T follicular helper cell (primary cell): ENCODE results near the gene SNX3.

Experiments used
- DNase-seq: peaks from one replicate; pipeline ENCODE4 v3.0.0-alpha.2; 2020; ENCODE audit warnings: low read depth

The SNX3 gene

DNA sequence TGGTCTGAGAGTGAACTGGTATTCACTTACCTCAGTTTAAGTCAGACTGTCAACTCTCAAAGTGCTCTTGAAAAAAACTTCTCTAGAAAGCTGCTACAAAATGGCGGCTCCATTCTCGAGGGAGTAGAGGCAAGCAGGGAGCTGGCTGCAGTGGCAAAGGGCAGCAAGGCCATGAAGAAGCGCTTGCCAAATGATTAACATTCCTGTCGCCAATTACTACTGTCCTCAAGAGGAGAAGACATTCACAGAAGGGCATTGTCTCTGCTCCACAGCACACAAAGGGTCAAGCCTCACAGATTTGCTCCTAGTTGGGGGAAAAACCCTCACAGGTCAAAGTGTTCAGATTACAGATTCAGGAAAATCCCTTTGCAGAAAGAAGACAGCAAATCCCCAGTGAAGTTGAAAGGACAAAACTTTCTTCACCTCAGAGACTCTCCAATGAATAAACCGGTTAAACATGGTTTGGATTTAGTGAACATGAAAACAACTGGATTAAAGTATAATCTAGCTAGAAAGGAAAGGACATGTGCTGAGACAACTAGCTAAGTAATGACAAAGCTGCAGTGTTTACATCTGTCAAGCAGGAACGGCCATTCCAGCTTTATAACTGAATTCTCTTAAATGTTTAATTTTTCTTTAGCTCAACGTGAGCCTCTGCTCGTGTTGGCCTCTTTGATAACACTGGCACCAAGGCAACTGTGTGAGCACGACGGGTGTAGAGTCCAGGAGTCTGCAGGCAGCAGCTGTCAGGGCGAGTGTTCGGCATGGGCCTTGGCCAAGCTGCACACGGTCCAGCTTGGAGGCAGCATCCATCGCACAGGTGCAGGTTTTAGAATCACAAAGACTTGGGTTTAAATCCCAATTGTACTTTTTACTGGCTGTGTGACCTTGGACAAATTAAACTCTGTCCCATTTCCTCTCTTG, 57.4 kb downstream of the SNX3 start:
- DNase-seq, result no peak

DNA sequence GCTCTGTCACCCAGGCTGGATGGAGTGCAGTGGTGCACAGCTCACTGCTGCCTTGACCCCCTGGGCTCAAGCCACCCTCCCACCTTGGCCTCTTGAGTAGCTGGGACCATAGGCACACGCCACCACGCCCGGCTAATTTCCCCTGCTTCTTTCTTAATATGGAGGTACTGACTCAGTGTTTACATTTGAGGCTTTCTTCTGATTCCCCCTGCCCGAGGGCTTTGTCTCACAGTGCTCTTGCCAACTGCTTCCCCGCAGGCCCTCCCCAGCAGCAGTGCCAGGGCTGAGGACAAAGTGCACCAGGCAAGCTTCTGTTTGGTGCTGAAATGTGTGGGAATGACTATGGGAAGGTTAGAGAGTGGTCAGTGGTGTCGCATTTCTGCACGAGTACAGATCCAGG, 60.2 kb downstream of the SNX3 start:
- no peak for DNase-seq

DNA sequence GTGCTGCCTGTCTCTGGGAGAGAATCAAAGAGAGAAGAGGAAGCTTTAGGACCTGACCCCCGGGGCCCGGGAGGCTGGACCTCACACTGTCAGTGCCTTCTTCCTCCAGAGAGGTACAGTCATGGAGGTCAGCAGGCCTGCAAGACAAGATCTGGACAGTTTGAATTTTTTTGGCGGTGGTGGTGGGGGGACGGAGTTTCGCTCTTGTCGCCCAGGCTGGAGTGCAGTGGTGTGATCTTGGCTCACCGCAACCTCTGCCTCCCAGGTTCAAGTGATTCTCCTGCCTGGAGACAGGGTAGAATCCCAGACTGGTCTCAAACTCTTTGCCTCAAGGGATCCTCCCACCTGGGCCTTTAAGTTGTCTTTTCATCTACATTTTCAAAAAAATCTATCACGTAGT, 60.7 kb downstream of the SNX3 start:
- no peak for DNase-seq

DNA sequence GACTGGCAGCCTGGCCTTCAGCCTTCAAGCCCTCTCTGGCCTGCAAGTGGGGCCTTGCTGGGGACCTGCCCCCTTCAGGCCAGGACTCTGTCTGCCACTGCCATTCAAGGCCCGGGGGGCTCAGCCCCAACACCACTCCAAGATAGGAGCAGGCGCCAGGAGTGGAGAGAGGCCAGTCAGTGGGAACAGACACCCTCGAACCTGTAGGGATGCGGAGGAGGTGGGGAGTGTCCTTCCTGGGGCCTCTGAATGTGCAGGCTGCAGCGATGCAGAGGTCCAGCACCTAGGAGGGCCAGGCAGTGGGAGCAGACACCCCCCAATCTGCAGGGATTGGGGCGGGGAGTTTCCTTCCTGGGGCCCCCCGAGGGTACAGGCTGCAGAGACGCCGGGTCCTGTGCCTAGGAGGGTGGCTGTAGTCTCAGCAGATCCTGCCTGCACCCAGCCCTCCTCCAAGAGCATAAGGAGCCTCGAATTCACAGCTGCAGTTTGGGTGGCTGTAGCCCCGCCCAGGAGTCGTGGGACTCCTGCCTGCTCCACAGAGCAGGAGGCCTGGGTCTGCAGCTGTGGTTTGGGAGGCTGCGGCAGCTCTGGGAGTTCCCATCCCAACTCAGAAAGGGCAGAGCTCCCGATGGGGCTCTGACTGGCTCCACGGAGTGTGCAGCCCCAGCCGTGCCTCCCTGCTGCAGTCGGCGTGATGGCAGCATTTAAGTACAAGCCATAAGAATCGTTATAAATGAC, 61.9 kb downstream of the SNX3 start:
- no peak for DNase-seq

DNA sequence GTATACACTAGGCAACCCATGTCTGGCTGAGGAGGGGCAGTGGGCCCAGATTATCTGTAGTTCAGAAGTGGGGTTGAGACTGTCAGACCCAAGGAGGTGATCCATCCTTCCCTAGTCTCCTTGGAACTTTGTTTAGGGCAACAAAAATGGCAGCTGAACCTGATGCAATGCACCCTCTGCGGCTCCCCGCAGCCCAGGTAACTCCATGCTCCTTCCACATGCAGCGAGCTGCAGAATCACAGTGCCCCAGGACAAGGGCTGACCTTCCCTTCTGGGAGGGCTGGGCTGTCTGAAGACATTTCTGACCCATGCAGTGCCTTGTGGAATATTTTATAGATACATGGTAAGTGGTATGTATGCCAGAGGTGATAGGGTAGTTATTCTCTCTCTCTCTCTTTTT, 65.6 kb downstream of the SNX3 start:
- no peak for DNase-seq

DNA sequence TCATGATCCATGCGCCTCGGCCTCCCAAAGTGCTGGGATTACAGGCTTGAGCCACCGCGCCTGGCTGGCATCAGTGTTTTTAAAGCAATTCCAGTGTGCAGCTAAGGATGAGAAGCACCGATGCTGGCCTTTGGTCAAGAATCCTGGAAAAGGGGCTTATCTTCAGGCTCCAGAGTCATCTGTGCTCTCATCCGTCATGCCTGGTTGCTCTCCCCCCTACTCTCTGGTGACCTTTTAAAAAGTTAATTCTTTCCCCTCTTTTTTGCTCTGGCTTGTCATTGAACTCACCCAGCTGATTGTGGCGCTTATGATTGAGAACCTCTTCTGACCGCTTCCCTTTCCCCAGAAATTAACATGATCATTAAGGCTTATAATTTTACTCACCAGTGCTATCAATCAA, 66.3 kb downstream of the SNX3 start:
- no peak for DNase-seq

DNA sequence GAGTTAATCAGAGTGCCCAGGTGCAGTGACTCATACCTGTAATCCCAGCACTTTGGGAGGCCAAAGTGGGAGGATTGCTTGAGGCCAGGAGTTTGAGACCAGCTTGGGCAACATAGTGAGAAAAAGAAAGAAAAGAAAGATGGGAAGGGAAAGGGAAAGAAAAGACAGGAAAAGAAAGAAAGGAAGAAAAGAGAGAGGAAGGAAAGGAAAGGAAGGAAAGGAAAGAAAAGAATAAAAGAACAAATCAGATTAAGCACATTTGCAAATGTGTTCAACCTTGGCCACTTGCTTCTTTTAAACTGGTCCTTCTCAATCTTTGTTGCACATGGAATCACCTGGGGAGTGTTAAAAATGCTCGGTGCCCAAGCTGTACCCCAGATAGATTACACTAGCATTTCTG, 67.0 kb downstream of the SNX3 start:
- DNase-seq, result no peak

DNA sequence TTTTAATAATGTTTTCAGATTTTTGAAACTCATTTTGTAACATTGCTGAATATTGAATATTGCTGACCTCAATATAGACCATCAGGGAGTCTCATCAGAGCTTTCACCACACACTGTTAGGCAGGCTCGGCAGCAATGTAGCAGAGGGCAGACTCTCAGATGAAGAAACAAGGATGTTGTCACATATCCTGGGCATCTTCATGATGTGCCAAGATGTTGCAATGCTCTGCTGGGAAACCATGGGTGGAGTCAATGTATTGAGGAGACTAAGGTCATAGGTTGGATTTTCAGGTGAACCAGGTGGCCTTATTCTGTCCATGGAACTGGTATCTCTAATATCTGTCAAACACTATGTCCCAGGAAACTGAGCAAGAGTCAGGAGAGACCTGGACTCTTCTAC, 67.7 kb downstream of the SNX3 start:
- no peak for DNase-seq

DNA sequence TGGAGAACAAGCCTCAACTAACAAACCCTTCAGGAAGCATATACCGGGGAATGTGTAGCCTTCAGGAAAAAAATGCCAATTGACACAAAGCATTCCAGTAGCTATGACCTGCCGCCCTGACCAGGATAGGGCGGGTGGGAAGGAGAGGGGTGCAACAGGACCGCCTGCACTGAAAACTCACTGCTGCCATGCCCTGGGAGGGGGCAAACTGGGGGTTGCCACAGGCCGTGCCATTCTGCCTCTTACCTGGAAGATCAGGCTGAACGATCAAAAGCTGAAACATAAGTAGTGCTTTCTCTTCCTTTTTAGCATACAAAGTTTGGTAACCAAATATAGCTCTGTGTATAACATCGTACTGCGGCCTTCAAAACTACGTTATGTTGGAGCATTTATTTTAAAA, 73.3 kb downstream of the SNX3 start:
- DNase-seq, result no peak

DNA sequence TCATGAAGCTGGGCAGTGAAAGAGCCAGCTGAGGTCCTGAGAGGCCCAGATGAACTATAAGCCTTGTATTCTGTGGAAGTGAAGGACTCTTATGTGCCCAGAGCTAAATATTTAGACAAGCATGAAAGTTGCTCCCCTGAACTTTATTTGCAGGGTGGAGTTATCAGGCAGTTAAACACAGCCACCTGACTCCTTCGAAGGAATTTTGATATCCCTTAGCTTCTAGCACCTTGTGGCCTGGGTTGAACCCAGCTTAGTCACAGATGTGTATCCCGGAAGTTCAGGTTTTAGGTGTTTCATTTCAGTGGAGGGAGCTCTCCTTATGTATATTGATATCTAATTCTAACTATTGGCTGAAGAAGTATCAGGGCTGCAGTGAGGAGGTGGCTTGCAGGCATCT, 74.6 kb downstream of the SNX3 start:
- no peak for DNase-seq

DNA sequence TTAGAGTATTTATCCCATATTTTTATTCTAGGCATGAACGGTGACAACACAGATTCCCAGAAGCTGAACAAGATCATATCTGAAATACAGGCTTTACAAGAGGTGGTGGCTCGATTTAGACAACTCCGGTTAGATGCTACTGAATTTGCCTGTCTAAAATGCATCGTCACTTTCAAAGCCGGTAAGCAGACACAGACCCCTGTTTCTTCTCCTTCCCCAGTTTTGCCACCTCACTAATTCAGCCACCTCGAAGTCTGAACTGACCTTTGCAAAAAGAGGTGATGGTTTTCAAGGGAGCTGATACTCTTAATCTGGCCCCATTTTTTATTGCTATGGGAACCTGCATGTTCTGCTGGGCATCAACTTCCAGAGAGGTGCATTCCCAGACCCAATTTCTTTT, 80.1 kb downstream of the SNX3 start:
- no peak for DNase-seq

DNA sequence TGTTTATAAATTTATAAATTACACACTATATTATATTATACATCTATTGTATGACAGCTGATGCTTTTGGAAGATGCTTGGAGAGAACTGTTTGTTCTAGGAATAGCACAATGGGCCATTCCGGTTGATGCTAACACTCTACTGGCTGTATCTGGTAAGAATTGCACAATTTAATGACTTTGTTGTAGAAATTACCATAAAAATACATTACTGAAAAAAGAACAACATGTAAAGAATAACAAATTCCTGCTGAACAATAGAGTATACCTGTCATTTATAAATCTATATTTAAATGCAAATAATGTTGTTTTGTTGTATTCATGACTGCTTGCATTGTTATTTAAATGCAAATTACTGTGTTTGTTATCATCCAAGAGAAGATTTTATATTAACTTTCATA, 80.6 kb downstream of the SNX3 start:
- DNase-seq, result no peak

DNA sequence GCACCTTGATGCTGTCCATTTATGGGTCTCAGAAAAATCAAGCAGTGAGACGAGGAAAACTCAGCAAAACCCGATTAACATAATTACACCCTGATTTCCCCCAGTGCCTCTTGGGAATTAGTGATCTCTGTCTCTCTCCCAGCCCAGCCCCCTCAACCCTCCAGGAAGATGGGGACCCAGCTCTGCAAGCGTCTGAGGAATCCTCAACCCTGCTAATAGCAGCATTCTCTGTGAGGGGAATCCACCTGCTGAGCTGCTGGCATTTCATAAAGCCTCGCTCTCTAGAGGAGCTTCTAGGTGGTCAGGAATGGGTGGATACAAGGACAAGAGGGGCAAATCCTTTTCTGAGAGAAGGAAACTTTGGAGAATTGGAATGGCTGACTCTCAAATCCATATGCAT, 81.1 kb downstream of the SNX3 start:
- no peak for DNase-seq

DNA sequence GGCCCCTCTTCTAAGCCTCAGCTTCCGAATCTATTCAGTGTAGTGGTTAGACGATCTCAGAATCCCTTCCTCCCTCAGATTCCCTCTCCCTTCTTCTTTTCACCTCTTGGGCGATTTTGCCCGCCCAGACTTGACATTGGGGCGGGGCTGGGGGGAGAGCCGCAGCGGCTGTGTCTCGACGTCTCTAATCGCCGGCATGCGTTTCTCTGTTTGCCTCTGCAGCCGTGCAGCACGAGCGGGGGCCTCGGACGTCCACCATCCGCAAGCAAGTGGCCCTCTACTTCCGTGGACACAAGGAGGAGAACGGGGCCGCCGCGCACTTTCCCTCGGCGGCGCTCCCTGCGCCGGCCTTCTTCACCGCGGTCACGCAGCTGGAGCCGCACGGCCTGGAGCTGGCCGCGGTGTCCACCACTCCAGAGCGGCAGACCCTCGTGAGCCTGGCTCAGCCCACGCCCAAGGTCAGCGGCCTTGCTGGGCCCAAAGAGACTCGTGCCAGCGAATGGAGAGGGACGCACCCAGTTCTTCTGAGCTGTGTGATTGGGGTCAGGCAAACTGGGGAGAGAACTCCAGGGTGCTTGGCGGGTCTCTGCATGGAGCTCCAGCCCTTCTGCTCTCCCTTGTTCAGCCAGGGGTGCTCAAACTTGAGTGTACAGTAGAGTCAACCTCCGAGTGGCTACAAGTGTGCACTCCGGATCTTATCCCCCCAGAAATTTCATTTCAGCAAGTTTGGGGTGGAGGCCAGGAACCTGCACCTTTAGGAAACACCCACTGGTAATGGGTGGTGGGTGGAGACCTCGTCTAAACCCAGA, 84.4 kb downstream of the SNX3 start:
- DNase-seq, result no peak

DNA sequence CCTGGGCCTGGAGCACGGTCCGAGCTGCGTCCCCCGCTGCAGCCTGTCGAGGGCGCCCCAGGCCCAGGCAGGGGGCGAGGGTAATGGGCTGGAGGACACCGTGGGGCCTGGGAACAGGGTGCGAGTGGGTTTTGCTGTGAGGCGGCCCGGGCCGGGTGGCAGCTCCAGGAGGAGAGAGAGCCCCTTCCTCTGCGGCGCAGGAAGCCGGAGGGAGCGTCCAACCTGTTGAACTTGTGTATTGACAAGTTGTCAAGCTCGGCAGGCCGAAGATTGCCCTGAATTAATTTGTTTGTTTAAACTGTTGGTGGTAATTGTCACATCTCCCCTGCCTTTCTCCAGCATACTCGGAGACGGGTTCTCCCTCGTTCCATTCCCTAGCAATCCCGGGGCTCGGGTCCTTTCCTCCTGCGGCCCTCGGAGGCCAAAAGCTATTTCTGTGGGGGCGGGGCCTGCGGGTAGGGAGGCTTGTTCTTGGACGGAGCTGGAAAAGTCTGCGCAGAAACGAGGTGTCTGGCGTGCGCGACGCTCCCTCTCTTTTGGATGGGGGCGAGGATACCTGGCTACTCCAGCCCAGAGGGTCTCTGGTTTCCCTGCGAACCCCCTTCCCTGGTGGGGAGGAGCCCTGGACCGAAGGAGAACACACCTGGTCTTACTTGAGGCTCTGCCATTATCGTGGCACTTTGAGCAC, 85.1 kb downstream of the SNX3 start:
- no peak for DNase-seq

DNA sequence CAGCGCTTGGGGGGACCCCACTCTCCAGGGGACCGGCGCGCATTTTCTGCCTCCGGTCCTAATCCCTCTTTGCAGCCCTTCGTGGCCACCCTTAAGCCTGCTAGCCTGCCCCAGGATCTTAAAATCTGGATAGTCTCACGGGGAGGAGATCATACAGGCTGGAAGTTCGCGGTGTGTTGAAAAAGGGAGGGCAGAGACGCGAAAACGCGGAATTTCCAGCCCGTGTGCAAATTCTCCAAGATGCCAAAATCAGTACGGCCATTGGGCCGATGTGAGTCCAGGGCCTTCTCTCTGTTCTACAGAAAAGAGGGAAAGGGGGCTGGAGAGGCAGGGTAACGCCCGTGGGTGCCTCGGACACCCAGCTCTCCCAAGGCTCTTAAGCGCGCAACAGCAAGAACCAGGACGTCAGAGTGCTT, 85.7 kb downstream of the SNX3 start:
- DNase-seq, result no peak

DNA sequence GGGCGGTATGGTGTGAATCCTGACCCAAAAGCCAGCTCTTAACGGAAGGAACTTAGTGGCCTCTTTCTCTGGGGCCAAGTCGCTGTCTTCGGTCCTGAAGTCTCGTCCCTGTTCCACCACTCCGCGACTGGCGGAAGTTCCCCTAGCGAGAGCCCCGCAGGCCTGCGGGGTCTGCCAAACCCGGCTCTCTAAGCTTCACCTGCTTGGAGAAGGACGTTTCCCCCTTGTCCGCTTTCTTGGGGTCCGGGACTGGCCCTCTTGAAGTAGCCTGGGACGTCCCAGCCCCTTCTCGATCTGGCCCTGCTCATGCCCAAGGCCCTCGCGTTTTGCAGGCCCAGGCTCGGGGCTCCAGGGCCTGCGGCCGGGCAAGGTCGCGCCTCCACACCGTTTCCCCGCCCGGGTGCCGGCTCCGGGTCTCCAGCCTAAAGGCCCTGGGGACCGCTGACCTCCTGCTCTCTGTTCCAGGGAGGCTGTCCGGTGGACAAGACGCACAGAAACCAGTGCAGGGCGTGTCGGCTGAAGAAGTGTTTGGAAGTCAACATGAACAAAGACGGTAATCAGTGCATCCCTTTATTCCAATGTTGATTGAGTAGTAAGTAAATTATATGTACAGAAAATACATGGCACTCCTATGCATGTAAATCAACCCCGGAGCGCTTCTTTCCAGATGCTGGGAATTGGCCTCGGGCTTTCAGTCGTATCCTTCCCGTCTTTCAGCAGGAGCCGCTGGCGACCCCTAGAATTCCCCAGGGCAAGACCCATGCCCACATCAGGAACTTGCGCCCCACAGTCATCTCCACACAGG, 86.3 kb downstream of the SNX3 start:
- DNase-seq, result no peak

DNA sequence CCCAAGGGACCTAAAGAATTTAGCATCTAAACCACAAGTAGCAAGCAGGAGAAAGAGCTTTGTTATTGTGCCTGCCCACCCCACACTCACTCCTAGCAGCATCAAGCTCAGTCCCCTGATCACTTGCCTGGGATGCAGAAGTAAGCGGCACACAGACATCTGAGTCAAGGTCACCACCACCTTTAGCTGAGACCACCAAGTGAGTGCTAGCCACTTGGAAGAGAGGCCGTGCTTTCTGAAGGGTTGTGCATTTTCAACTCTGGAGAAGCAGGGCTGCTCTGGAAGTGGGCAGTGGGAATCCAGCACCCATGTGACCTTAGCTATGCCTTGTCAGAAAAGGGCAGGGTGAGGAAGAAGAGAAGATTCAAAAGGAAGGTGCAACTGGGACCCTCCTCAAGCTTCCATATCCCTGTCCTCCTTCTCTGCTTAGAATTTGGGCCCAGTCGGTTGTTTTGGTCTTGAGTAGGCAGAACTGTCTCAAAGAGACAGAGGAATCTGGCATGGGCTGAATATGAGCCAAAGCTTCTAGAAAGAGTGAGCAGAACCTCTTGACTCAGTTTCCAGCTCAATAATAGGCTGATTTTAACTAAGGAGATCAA, 88.8 kb downstream of the SNX3 start:
- DNase-seq, result no peak

DNA sequence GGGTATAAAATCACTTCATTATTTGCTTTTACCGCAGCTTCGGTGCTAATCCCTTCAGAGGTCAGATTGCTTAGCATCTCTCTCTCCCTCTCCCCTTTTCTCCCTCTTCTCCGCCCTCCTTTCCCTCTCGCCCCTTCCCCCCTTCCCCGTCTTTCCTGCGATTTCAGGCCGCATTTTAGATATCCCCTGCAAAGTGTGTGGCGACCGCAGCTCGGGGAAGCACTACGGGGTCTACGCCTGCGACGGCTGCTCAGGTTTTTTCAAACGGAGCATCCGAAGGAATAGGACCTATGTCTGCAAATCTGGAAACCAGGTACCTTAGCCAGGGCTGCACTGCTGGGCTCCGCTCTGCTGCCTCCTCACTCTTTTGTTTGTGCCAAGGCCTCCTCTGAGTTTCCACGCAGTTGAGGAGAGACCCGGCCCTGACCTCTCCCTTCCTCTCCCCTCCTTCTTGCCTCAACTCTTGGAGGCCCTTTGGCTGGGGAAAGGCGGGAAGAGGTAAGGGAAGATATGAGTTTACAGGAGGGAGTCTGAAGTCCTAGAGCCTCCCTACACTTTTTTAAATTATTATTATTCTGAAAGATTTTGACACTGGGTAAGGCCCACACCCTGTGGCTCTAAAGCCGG, 89.4 kb downstream of the SNX3 start:
- DNase-seq, result no peak
